Pons (tissue), 1 donor: ENCODE results near the gene CAMK1D.
"Not testable (repeated sequence)": the region's sequence is repeated elsewhere in the genome, so short reads cannot be mapped to it uniquely, and the experiment has no call there.

Experiments
- DNase-seq: peaks from one replicate; pipeline ENCODE4 v3.0.0-alpha.2; 2016; ENCODE audit warnings: low spot score

CAMK1D gene

DNA sequence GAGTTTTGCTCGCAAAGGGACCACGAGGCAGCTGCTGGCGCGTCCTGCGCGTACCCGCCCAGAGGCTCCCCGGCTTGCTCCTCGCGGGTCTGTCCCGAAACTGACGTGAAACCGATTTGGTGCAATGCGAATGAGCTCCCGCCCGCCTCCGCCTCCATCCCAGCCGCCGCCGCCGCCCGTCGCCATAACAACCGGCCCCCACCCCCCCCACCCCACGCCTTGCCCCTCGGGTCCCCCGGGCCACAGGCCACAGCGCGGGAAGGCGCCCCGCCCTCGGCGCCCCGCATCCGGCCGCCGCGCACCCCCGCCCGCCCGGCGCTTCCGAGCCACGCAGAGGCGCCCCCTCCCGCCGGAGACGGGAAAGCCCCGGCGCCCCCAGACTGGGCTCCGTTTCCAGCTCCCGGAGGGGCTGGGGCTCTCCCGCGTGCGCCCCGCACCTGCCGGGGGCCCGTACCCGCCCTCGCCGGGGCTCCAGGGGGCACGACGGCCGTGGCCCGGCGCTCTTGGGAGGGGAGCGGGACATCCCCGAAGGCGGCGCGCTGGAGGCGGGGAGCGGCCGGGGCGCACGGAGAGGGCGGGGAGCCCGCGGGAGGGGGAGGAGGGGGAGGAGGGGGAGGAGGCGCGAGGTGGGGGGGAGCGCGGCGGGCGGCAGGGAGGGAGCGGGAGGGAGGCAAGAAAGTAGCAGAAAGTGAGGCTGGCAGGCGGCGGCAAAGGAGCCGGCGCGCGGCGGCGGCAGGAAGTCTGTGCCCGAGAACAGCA, at the start of gene CAMK1D:
CAMK1D (plus strand) TSS at position 678 of the 759 bp plus-strand sequence.
- DNase-seq = peak; percentile 40

DNA sequence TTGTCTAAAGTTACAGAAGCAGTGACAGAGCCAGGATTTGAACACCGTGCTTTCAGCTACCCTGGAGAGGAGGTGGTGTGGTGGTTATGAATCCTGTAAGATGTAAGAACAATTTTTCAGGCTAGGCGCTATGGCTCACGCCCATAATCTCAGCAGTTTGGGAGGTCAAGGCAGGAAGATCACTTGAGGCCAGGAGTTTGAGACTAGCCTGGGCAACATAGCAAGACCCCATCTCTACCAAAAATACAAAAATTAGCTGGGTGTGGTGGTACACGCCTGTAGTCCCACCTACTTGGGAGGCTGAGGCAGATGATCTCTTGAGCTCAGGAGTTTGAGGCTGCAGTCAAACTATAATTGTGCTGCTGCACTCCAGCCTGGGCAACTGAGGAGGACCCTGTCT, 48.3 kb upstream of the CAMK1D start:
- not testable (repeated sequence) for DNase-seq

DNA sequence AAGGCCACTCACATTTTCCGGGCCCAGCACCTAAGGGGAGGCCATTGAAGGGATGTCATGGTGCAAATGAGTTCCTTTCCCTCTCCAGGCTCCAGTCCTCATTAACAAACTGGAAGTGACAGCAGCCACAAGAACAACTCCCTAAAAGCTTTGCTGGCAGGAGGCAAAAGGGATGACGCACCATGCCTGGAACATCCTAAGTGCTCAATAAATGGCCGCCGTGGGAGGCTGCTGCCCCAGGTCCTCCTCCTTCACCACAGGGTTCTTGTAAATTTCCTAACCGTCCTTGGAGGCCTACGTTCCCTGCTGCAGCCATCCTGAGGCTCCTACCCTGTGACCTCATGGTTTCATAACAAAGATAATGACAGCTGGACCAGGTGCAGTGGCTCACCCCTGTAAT, 41.3 kb upstream of the CAMK1D start:
- DNase-seq = no peak

DNA sequence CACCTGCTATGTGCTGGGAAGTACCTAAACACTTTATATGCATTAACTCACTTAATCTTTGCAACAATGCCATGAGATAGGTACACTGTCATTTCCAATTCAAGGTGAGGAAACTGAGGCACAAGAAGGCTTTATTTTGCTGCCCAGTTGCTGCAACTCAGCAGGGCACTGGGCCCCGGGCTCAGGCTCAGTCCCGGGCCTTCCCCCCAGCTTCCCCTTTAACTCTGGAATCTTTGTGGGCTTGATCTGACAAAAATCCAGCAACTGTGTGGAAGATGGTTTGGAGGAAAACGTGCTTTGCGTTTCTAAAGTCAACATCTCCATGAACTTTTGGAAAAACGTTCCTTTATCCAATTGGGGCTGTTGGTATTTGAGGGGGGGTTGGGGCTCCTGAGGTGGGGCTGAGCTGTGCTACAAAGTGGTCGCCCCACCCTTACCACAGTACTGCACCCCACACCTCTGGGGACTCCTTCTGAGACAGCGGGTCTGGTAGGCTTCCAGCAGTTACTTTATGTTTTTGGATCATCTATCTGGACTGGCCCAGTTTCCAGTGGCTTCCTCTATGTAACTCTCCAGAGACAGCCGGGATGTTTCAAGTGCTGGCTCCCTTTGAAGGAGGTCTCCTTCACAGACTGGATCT, 40.5 kb upstream of the CAMK1D start:
- no peak for DNase-seq

DNA sequence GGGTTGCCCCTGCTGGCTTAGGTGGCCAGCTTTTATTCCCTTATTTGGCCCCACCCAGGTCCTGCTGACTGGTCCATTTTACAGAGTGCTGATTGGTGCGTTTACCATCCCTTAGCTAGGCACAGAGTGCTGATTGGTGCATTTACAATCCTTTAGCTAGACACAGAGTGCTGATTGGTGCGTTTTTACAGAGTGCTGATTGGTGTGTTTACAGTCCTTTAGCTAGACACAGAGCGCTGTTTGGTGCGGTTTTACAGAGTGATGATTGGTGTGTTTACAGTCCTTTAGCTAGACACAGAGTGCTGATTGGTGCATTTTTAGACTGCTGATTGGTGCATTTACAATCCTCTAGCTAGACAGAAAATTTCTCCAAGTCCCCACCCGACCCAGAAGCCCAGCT, 39.6 kb upstream of the CAMK1D start:
- not testable (repeated sequence) for DNase-seq

DNA sequence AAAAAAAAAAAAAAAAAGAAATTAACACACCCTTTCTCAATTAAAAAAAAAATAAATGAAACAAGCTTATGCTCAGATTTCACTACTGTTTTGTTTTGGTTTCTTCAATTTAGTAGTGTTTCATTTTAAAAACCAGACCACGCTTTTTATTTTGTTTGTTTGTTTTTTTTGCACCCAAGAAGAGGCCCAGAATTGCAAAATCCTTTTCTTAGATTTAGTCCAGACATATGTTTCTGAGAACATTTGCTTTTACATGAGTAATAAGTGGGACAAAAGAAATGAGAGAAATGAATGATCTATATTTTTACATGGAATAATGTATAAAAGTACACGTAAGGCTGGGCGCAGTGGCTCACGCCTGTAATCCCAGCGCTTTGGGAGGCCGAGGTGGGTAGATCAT, 34.5 kb upstream of the CAMK1D start:
- no peak for DNase-seq

DNA sequence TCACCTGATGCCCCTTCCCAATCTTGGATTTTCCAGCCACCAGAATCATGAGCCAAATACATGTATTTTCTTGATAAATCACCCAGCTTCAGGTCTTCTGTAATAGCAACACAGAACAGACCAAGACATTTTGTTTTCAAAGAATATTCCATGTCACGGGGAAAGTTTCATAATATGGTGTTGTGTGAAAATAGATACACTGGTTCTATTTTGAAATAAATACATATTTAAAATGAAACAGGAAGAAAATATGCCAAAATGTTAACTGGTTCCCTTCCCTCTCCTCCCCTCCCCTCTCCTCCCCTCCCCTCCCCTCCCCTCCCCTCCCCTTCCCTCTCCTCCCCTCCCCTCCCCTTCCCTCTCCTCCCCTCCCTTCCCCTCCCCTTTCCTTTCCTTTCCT, 30.3 kb upstream of the CAMK1D start:
- no peak for DNase-seq

DNA sequence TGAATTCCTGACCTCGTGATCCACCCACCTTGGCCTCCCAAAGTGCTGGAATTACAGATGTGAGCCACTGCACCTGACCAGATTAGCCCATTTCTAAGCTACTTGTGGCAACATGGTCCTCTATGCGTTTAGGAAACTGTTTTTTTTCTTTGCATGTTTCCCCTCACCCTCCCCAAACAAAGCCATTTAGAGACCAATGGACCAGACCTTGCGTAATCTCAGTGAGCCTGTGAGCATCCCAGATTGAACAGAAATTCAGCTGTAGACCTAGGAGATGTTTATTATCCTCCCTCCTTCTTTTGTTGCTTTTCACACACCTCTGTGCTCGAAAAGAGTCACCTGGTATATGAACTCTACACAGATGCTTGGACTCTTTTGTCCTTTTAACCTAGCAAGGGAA, 28.5 kb upstream of the CAMK1D start:
- no peak for DNase-seq

DNA sequence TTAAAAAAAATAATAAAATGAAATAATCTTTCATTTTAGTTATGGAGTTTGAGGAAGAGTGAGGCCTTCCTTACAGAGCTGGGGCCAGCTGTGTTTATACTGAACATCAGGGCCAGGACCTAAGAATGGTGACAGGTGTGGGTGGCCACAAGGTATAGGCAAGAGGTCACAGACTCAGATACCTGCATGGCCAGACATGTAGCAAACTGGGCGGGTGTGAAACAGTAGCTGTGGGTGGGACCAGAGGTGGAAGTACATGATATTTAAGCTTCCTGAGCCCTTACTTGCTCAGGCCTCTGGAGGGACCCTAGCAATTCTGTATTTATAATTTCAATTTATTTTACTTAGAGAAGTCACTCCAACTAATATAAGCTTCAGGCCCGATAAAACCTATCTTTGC, 27.7 kb upstream of the CAMK1D start:
- DNase-seq = no peak

DNA sequence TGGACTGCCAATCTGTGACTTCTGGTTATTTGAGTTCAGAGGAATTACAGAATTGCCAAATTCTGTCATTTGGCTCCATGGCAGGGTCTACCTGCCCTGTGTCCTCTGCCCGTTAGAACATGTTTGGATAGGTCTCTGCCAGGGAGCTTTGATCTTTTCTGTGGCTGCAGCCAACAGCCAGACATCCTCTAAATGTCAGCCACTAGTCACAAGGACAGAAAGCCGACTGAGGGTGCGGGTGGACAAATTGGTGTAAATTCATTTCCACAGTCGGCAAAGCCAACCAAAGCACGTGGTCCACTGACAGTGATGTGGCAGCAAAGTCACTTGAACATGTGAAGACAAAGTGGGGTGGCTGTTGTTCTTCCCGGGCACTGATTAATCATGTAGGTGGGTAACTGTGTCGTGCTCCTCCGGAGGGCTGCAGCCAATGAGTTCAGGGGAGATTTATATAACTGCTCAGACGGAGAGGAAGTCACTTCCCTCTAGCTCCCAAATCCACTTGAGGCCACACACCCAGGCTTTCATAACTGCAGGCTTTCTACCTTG, 26.7 kb upstream of the CAMK1D start:
- peak; percentile 12 for DNase-seq

DNA sequence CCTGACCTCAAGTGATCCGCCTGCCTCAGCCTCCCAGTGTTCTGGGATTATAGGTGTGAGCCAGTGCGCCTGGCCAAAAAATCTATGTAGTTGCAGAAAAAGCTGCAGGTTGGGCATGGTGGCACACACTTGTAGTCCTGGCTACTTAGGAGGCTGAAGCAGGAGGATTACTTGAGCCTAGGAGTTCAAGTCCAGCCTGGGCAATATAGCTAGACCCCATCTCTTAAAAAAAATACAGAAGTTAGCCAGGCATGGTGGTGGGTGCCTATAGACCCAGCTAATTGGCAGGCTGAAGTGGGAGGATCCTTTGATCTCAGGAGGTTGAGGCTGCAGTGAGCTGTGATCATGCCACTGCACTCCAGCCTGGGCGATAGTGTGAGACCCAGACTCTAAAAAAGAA, 24.8 kb upstream of the CAMK1D start:
- DNase-seq = no peak

DNA sequence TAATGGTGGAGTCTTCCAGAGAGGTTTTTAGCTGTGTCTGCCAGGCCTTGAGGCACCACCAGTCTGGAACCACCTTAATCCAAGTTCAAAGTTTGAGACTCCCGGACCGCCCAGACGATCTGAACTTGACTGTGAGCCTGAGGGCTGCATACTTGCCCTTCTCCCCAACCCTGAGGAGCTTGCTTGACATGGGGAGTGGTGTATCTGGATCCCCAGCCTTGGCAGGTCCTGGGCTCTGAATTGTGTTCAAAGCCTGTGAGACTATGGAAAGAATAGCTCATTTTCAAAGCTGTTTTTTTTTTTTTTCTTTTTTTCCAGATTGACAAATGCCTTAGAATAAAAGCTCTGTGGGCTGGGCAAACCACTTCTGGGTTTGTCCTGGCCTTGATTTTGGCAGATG, 22.3 kb upstream of the CAMK1D start:
- DNase-seq = no peak

DNA sequence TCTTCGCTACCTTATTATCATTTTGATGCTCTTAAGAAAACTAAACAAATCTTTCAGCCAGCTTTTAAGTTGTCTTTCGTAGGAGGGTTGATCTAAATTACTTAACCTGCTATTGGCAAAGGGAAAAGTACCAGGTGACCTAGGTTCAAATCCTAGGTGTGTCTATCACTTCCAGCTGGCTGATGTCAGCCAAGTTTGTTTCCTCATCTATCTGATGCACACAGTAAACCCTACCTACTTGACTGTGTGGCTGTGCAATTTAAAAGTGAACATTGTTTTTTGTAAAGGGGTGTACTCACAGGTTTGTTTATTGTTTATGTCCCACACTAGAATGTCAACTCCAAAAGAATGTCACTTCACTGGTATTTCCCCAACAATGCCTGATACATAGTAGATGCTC, 21.9 kb upstream of the CAMK1D start:
- no peak for DNase-seq

DNA sequence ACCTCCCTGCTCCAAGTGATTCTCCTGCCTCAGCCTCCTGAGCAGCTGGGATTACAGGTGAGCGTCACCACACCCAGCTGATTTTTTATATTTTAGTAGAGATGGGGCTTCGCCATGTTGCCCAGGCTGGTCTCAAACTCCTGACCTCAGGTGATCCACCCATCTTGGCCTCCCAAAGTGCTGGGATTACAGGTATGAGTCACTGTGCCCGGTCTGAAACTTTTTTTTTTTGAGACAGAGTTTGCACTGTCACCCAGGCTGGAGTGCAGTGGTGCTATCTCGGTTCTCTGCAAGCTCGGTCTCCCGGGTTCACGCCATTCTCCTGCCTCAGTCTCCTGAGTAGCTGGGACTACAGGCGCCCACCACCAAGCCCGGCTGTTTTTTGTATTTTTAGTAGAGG, 21.0 kb upstream of the CAMK1D start:
- not testable (repeated sequence) for DNase-seq

DNA sequence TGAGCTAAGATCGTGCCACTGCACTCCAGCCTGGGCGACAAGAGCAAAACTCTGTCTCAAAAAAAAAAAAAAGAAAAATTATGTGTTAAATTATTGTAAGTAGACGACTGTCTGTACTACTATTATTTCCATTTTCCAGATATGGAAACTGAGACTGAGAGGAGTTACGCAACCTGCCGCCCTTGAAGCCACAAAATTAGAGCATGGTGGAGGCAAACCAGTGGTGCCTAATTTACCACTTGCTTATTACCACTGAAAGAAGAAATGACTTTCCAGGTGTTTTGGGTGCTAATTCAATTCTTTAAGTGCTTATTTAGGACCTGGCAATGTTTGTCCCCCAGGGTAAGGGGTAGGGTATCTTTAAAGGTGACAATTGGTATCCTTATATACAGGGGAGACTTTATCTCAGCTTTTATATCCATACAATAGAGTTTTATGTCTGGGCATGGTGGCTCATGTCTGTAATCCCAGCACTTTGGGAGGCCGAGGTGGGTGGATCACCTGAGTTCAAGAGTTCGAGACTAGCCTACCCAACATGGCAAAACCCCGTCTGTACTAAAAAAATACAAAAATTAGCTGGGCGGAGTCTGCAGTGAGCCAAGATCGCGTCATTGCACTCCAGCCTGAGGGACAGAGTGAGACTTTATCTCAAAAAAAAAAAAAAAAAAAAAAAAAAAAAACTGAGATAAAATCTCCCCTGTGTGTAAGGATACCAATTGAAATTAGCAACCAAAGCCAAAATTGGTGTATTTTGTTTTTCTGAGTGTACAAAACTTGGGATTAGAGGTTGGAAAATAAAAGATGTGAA, 16.6 kb upstream of the CAMK1D start:
- no peak for DNase-seq

DNA sequence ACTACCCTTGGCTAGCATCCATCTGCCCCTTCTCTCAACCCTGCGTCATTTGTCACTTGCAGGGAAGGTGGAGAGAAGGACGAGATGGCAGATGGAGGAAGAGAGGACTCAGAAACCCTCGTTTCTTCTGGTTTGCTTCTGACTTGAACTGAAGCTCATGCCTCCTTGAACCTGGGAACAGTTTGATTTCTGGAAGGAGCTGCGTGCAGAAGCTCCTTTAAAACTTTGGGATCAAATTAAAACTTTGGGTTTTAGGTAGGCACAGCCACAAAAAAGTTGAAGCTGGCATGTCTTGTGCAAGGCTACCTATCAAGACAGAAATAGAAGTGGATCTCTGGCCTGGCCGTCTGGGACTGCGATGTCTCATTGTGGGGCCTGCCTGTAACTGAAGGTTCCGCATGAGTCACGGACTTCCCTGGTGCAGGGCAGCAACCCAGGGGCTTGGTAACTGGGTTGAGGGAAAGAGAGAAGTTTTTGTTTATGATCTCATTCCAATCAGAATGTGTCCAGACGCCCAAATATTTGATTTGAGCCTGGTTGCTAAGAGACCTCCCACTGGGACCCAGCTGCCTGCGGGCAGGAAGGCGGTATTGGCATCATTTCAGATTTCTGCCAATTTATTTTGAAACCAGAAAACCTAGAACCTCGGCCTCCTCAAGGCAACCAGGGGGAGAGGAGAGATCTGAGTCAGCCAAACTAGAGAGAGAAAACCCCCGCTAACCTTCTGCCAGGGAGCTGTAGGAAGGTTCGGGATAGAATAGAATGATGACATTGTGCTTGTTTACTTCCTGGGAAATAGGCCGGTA, 15.8 kb upstream of the CAMK1D start:
- no peak for DNase-seq

DNA sequence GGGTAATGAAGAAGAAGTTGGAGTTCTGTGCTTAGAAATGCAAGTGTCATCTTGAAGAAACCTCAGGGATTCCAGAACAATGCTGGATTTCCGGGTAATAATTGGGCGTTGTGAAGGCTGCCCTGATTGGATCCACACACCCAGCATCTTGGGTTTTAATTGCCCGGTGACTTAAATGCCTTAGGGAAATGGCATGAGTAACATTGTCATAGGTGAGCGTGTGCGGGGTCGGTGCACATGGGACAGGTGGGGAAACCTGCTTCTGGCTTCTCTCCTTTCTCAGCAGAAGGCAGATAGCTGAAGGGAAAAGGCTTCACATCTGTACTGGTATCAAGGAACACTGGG, 15.2 kb upstream of the CAMK1D start:
- DNase-seq = no peak

DNA sequence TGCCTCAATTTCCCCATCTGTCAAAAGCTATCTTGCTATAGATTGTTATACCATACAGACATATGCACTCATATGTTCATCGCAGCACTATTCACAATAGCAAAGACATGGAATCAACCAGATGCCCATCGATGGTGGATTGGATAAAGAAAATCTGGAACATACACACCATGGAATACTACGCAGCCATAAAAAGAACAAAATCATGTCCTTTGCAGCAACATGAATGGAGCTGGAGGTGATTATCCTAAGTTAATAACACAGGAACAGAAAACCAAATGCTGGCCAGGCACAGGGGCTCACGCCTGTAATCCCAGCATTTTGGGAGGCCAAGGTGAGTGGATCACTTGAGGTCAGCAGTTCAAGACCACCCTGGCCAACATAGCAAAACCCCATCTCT, 14.2 kb upstream of the CAMK1D start:
- DNase-seq = not testable (repeated sequence)

DNA sequence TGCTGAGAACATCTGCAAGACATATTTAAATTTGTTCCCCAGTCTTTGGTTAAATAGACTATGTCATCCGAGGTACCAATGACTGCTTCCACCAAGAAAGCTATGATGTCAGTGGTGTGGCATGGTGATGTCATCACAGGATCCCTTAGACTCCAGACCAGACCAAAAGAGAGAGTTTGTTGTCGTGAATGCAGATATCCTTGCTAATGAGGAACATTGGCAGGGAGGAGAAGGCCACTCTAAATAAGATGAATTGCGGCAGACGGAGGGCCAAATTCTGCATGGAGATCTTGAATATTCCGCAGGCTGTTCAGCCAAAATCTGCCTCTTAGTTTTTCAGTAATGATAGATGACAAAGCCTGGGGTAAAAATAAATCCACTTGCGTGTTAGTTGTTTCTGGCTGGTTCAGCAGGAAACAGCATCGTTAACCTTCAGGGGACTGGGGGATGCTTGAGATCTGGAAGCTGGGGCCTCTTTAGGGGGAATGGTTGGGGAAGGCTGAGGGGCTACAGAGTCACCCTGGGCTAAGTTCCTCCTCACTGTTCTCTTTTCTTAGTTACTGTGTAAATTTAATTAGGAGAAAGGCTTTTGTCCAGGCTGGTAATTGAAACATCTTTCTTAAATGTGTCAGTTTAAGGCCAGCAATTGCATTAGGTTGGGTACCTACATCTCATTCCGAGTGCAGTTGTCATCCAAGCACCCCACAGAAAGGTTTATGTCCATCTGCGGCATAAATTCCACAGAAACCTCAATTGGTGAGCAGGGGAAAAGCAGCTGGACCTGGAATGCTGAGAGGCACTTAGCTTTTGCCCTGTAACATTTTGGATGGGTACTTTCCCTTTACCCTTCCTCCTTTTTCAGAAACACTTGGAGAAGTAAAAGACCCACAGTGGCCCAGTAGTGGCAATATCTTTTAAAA, 11.6 kb upstream of the CAMK1D start:
- DNase-seq = no peak

DNA sequence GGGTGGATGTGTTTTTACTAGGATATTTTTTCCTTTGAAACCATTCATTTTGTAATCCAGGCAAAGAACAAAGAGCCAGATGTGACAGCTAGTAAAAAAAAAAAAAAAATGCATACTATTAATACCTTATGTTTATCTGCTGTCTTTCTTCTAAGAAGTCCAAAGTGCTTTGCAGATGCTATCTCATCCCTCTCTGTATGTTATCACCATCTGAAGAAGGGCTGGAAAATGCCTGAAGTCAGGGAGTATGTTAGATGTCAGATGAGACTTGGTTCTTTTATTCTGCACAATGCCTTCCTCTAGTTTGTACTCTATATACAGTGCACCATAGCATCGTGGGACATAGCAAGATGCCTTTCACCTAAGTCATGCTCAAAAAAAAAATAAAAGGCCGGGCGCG, 10.4 kb upstream of the CAMK1D start:
- DNase-seq = no peak

DNA sequence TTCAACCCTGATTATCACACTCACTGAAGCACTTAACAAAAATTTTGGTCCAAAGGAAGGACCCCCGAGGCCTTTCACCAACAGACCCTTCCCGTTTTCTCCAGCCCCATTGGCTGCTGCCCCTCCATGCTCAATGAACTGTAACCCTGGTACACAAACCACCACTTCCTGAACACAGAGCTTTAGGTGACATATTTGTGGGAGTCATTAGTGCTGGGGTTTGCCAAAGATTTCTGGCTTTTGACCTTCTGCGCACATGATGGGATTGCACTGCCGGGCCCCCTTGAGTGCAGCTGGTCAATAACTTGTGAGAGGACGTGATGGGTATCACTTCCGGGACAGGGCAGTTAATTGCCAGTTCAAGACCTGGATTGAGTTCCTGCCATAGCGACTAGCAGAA, 9.0 kb upstream of the CAMK1D start:
- DNase-seq = no peak
